Ureter (tissue), 1 donor: ENCODE data around the gene OTOS. TPM values are rescaled to one million over a fixed set of nuclear protein-coding genes. Genes with fewer than 3 reads are reported as not detected.

Experiments
- DNase-seq: peaks from one replicate; pipeline ENCODE4 v3.0.0-alpha.2; 2020; ENCODE audit warnings: low spot score
- total RNA-seq: library from RNA; stranded (reverse); gene quantifications from one replicate; pipeline ENCODE4 v1.2.4, GENCODE V29; 2023
- donor health status: DM: yes; HTN: yes; CAD: no.

Gene OTOS
- not detected for total RNA-seq

- DNase-seq, result no peak
Observed at GRCh38 chr2:240140511-240140910, at the start of gene OTOS. Gene OTOS (minus strand): TSS chr2:240140658. CDS start chr2:240140326, 332 bp downstream.

GRCh38 chr2:240189686-240190085, 49.2 kb upstream of the OTOS start:
- DNase-seq, result no peak

- DNase-seq, result no peak
Observed at GRCh38 chr2:240187989-240188590, 47.6 kb upstream of the OTOS start.

GRCh38 chr2:240186191-240186725, 45.8 kb upstream of the OTOS start:
- no peak for DNase-seq

GRCh38 chr2:240184656-240185055, 44.2 kb upstream of the OTOS start:
- no peak for DNase-seq

- DNase-seq, result no peak
Observed at GRCh38 chr2:240183875-240184590, 43.6 kb upstream of the OTOS start.

GRCh38 chr2:240183006-240183874, 42.8 kb upstream of the OTOS start:
- no peak for DNase-seq

GRCh38 chr2:240182476-240182875, 42.0 kb upstream of the OTOS start:
- no peak for DNase-seq

GRCh38 chr2:240182001-240182400, 41.5 kb upstream of the OTOS start:
- DNase-seq, result no peak

- DNase-seq, result no peak
Observed at GRCh38 chr2:240179941-240180666, 39.6 kb upstream of the OTOS start.

GRCh38 chr2:240179186-240179815, 38.8 kb upstream of the OTOS start:
- no peak for DNase-seq

GRCh38 chr2:240178564-240178963, 38.1 kb upstream of the OTOS start:
- DNase-seq, result no peak

GRCh38 chr2:240174496-240174895, 34.0 kb upstream of the OTOS start:
- DNase-seq, result no peak

- no peak for DNase-seq
Observed at GRCh38 chr2:240172071-240172895, 31.8 kb upstream of the OTOS start.

- no peak for DNase-seq
Observed at GRCh38 chr2:240170883-240171282, 30.4 kb upstream of the OTOS start.

GRCh38 chr2:240170354-240170735, 29.9 kb upstream of the OTOS start:
- DNase-seq, result no peak

GRCh38 chr2:240169486-240170353, 29.3 kb upstream of the OTOS start:
- no peak for DNase-seq

GRCh38 chr2:240168546-240169361, 28.3 kb upstream of the OTOS start:
- no peak for DNase-seq
